Activated CD4-positive, alpha-beta T cell treated with anti-CD3 and anti-CD28 coated beads, Interleukin-2, amount 50 U/mL, for 48 hours (primary cell): Measurements from ENCODE around the gene EPC1.
"Not testable (repeated sequence)": the region's sequence is repeated elsewhere in the genome, so short reads cannot be mapped to it uniquely, and the experiment has no call there.

Source experiments
- DNase-seq, 2 experiments: peaks; one replicate each; pipeline ENCODE4 v3.0.0-alpha.2; 2020

Gene EPC1

DNA sequence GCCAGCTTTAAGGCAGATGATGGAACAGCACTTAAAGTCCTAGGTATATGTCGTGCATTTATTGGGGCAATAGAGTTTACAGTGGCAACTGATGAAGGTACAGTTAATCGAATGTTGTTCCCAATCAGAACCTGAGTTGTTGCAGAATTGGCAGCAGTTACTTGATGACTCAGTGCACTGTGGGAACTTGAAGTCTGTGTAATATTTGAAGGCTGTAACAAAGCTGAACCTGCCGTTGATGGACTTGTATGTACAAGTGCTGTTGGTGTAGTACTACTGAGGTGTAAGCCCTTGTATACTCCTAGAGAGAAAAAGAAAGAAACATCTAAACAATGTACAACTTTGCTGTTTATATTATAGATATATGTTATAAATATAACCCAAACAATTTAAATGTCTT, 75.3 kb downstream of the EPC1 start:
- no peak for DNase-seq

DNA sequence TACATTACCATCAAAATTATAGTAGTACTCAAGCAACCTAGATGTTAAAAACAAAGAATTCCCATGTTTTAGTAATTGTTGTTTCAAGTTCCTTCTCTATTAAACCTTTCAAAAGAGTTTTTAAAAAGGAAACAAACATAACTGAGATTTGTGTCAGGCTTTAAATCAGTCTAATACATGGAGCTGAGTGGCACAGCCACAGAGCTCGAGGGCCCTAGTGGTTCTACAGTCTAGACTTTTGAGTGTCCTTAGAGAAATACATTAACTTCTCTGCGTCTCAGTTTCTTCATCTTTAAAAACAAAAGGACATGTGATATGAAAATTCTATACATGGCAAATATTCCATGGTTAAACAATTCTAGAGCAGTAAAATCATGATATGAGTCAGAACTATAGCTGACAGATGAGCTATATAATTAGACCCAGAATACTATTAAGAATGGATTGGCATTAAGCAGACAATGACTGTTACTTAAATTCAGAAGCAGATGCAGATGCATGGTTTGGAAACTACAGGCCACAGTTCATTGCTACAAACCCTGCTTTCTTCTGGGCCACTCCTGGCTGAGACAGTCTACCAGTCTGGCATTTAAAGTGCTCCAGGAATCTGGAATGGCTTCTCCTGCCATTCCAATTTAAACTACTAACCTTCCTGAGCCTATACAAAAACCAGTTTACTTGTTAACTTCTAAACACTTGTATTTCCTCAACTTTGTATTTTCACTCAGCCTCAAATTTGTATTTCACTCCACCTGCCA, 77.4 kb downstream of the EPC1 start:
- DNase-seq = no peak

DNA sequence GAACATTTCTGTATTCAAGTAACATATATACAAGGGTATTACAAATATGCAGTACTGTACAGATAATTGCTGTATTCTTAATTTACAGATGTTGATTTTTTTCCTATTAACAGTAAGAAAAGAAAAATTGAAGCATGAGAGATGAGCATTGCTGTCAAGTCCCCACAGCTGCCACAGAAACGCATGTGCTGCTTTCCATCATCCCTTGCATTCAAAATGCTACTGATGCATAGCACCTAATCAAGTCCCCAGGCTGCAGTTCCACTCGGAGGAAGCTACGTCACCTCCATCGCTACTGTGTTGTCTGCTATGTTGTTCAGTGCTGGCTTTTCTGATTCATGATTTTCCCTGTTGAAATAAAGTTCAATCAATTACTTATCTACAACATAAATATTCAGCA, 78.2 kb downstream of the EPC1 start:
- no peak for DNase-seq

DNA sequence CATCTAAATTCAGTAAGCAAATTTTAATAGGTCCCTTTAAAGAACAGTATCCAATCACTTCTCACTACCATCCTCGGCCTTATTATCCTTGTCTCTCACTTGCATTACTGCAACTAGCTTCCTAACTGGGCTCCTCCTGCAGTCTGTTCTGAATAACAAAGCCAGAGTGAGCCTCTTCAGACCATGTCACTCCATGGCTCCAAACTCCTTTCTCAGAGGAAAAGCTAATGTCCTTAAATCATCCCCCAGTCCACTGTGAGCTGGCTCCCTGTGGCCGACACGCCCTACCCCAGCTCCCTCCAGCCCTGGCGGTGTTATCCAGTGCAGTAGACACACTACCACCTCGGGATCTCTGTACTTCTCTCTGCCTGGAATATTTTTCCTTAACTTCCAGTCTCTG, 80.0 kb downstream of the EPC1 start:
- no peak for DNase-seq

DNA sequence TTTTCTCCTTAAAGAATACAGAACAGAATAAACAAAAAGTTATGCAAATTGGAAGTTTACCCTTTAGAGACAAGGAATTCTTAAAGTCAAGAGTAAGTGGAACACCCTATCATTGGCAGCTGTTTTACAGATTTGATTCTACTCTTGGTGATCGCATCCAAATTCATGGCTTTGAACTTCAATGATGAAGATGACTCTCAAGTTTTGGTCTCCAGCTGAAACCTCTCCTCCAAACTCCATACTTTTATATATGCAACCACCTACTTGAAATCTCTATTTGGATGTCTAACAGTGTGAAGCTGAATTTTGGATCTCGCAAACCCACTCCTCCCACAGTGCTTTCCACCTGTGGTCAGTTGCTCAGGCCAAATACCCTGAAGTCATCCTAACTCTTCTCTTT, 80.4 kb downstream of the EPC1 start:
- no peak for DNase-seq

DNA sequence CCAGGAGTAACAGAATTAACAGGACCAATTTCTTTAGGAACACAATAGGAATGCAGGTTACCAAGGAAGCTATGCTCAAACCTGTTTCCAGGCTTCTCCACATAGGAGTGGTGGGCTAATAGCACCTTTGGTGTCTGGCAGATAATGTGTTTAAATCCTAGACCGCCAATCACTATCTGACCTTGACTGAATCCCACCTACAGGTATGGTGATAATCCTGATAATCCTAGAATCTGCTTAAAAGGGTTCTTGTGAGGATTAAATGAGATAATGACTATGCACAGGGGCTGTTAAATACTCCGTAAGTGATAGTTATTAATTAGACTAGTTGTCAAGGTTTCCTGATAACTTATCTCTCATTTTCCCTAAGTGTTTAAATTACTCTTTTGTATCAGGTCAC, 81.2 kb downstream of the EPC1 start:
- DNase-seq = no peak

DNA sequence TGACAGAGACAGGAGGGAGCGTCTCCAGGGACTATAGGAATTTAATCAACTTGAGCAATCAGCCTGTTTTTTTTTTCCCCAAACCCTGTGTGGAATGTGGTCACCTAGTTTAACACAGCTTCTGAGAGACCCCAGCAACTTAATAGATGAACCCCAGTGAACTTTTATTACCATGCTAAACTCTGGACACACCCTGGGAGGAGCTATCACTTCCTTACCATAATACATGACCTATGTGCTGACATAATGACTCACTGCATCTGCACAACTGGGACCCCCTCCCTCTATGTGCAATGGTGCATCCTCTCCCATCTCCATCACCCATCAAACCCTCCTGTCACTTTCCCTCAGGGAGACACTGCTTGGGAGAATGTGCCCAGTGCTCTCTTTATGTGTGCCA, 83.7 kb downstream of the EPC1 start:
- no peak for DNase-seq

DNA sequence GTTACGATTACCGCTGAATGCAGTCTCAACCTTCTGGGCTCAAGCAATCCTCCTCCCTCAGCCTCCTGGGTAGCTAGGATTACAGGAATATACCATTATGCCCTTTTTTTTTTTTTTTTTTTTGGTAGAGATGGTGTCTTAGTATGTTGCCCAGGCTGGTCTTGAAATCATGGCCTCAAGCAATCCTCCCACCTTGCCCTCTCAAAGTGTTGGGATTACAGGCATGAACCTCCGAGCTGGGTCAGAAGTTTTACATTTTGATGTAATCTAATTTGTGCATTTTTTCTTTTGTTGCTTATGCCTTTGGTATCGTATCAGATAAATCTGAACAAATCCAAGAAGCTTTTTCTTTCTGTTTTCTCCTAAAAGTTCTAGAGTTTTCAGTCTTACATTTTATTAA, 87.4 kb downstream of the EPC1 start:
- no peak for DNase-seq

DNA sequence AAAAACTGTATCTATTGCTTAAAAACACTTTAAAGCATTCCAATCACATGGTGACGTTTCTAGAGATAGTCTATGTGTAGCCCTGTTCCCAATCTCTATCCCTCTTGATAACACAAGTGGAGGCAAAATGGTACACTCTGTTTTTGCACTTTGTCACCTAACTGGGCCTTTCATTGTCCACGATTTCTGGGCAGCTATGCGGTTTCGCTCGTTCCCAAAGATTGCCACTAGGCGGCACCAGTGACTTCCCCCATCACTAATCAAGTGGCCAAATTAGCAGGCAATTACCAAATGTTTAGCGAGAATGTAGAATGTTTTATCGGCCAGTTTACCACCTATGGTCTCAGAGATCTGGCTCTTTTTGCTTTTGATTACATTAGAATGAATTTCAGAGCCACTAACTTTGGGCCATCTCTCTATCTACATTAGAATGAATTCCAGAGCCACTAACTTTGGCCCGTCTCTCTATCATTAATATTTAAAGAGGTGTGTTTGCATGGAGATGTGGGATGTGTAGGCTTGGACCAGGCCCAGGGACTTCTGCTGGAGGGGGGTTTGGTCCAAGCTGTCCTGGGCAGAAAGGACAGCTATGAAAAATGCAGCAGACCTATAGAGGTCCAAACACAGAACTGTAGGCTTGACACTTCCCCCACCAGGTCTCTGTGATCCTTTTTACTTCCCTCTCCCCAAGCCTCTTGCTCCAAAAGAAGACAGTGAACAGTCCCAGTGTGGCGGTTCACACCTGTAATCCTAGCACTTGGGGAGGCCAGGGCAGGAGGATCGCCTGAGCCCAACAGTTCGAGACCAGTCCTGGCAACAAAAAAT, 90.1 kb downstream of the EPC1 start:
- DNase-seq = peak; percentile 75 to 84

DNA sequence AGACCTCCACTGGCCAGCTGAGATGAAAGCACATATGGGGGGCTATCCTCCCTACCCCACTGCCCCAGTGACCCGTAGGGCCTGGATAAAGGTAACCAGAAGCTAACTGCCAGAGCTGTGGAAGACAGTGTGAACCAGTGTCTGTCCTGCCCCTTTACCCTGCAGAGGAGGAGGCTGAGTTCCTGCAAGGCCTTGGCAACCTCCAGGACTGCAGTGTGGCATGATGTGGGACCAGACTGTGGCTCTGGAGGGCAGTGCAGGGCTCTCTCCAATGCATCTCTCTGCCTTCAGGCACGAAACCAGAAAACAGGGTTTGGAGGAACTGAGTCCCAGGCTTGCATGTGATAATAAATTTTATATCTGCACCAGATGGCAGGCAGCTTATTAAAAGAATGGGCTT, 93.1 kb downstream of the EPC1 start:
- no peak for DNase-seq

DNA sequence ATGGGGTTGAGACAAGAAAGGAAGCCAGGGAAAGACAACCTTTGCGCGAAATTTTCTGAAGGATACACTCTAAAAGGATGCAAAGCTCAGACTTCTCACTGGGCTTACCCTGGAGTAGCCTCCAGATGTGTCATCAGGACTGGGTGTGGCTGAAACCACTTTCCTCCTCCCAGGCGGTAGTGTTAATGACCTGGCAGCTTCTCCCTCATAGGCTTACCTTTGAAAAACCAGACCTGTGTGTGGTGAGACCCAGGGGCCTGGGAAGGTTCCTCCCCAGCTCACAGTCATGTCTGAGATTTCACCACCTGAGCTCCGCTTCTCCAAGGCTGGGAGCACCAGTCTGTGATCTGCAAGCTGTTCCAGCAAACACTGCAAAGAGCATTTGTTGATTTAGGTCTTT, 93.7 kb downstream of the EPC1 start:
- peak in 1 of 2 experiments; percentile 41 for DNase-seq

DNA sequence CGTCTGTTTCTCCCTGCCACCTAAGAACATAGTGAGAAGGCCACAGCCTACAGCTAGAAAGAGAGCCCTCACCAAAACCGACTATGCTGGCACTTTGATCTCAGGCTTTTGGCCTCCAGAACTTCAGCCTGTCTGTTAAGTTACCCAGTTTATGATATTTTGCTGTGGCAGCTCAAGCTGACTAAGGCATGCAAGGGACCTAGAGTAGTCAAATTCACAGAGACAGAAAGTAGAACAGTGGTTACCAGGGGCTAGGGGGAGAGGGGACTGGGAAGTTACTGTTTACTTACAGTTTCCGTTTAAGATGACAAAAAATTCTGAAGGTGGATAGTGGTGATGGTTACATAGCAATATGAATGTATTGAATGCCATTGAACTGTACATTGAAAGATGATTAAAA, 96.5 kb downstream of the EPC1 start:
- DNase-seq = not testable (repeated sequence)

DNA sequence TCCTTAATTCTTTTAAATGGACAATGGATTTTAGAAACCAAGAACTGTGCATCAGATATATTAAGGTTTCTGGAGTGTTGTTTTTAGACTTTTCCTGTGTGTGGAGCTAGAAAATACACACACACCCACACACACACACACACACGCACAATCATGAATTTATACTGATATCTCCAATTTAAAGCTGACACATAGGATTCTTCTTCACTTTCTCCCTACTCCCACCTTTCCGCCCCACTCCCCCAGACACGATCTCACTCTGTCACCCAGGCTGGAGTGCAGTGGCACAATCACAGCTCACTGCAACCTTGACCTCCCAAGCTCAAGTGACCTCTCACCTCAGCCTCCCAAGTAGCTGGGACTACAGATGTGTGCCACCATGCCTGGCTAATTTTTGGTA, 100.3 kb downstream of the EPC1 start:
- DNase-seq = no peak

DNA sequence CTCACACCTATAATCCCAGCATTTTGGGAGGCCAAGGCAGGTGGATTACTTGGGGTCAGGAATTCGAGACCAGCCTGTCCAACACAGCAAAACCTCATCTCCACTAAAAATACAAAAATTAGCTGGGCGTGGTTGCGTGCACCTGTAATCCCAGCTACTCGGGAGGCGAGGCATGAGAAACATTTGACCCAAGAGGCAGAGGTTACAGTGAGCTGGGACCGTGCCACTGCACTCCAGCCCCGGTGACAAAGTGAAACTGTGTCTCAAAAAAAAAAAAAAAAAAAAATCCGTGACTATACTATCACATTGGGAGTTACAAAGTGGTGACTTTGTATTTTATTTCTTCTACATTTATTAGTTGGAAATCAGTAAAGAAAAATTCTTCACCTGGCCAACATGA, 101.2 kb downstream of the EPC1 start:
- DNase-seq = no peak

DNA sequence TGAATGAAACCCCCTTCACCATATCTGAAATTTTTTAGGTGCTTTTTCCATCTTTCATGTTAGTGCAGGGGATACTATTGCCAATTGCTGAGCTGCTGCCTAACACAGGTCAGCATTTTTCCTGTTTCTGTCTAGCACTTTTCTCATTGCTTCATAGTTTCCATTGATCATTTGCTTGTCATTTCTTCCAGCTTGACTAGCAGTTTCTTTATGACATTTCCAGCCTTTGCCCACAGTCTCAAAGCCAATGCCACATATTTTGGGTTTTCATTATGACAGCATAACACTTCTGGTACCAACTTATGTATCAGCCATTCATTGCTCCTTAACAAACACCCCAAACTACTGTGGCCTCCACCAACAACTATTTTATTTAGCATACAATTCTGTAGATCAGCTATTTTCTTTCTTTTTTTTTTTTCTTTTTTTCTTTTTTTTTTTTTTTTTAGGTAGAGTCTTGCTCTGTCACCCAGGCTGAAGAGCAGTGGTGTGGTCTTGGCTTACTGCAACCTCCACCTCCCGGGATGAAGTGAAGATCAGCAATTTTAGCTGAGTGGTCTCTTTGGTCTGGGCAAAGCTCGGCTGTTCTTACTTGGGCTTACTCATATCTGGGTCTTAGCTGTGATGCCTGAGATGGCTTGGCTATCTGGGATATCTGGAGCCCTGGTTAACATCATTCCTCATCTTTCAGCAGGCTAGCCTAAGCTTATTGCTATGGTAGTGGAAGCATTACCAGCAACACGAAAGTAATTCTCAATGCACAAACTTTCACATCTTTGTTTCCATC, 102.3 kb downstream of the EPC1 start:
- DNase-seq = peak in 1 of 2 experiments; percentile 21

DNA sequence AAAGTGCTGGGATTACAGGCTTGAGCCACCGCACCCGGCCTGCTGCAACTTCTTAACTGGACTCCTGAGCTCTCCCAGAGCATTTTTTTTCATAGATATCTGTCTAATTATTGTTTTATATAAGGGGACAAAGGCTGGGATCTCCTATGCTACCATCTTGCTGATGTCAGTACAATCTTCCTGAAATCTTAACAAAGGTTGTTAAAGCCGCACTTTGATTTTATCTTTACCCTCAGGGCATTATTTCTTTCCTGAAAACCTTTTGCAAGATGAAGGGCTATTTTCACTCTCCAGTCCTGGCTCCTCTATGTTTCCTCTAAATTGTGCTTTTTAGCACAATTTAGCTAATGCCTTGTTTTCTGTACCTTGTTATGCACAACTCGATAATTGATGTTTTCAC, 102.9 kb downstream of the EPC1 start:
- no peak for DNase-seq

DNA sequence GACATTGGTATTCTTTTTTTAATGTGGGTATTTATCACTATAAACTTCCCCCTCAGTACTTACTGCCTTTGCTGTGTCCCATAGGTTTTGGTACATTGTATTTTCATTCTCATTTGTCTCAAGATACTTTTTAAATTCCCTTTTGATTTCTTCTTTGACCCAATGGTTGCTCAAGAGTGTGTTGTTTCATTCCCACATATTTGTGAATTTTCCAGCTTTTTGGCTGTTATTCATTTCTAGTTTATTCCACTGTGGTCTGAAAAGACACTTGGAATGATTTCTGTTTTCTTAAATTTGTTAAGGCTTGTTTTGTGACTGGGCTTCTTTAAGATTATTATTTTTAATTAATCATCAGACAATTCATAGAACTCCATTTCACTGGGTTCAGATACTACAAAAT, 105.0 kb downstream of the EPC1 start:
- DNase-seq = no peak

DNA sequence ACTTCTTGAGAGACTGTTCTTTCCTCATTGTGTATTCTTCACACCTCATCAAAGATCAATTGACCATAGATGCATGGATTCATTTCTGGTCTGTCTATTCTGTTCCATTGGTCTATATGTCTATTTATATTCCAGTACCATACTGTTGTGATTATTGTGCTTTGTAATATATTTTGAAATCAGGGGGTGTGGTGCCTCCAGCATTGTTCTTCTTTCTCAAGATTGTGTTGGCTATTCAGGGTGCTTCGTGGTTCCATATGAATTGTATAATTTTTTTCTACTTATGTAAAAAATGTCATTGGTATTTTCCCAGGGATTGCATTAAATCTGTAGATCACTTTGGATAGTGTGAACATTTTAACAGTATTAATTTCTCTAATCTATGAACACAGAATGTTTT, 106.5 kb downstream of the EPC1 start:
- DNase-seq = no peak

DNA sequence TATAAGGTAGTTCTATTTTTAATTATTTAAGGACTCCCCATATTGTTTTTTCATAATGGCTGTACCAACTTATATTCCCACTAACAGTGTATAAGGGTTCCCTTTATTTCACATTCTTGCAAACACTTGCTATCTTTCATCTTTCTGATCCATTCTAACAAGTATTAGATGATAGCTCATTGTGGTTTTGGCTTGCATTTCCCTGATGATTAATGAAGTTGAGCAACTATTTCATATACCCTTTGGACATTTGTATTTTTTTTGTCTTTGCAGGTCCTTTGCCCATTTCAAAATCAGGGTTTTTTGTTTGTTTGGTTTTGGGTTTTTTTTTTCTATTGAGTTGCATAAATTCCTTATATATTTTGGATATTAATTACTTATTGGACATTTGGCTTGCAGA, 107.2 kb downstream of the EPC1 start:
- DNase-seq = no peak

DNA sequence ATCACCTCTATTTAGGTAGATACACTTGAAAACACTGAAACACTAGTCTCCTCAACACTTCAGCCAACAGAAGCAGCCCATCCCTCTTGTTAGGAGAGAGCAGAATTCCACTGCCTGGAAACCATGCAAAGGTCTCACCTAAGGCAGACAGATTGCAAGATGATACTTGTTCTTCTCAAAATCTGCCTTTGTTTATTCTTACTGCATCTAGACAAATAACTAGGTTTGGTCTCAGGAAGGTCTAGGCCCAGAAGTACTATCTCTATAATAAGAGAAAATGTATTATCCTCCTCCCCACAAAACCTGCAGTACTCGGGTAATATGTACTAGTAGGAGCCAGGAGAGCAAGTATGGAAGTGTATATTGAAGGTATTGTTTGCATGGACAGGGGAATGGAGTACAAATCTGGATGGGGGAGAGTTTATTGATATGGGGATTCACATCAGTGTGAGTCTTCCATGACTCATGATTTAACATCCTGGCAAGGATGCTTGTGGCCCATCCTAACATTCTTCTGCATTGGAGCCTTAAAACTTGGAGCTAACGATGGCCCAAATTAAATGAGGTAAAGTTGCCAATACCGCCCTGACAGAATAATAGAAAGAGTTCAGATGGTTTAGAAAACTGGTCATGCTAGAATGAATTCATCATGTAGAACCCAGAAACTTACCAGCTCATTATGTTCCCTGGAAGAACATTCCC, 109.2 kb downstream of the EPC1 start:
- no peak for DNase-seq

DNA sequence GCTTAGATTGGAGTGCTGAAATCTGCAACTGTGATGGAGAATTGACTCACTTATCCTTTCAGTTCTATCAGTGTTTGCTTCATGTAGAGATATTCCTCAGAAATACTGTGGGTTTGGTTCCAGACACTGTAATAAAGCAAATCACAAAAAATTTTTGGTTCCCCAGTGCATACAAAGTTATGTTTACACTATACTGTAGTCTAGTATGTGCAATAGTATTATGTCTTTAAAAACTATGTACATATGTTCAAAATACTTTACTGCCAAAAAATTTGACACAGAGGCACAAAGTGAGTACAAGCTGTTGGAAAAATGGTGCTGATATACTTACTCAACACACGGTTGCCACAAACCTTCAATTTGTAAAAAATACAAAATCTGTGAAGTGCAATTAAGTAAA, 112.5 kb downstream of the EPC1 start:
- DNase-seq = no peak

DNA sequence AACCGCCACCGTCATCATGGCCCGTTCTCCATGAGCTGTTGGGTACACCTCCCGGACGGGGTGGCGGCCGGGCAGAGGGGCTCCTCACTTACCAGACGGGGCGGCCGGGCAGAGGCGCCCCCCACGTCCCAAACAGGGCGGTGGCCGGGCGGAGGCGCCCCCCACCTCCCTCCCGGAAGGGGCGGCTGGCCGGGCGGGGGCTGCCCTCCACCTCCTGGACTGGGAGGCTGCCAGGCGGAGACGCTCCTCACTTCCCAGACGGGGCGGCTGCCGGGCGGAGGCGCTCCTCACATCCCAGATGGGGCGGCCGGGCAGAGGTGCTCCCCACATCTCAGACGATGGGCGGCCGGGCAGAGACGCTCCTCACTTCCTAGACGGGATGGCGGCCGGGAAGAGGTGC, 113.6 kb downstream of the EPC1 start:
- DNase-seq = not testable (repeated sequence)

DNA sequence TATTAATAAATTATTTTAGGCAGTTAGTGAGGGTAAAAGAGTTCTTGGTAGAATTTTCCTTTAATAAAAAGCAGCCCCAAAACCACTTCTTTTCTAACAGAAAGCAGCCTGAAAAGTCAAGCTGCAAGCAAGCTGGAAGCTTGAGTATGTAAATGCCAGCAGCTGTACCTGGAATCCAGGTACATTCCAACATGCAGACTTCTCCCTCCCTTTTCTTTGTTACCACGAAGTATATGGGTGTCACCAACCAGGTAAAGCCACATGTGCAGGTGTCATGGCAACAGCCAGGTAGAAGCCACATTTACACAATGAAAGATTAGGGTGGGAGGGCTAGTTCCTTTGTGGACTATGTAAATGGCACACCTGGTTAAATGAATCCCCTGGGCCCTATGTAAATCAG, 114.6 kb downstream of the EPC1 start:
- no peak for DNase-seq
